HG03159 (cell line): ENCODE measurements around the gene JSRP1.

ENCODE experiments used
- ATAC-seq: cut with Tn5 transposase; IDR thresholded peaks from one replicate; pipeline ENCODE4 v1.9.1; 2021; ENCODE audit warnings: mild to moderate bottlenecking, moderate library complexity; ENCODE audit not compliant: unreplicated experiment

Gene JSRP1

GRCh38 chr19:2219726-2220125 lies 36.5 kb downstream of the JSRP1 start:
- ATAC-seq = no peak

GRCh38 chr19:2217591-2217990 lies 38.6 kb downstream of the JSRP1 start:
- ATAC-seq = no peak

GRCh38 chr19:2216361-2217225 lies 39.6 kb downstream of the JSRP1 start:
- ATAC-seq = no peak

- no peak for ATAC-seq
These were observed 40.9 kb downstream of the JSRP1 start for GRCh38 chr19:2215281-2215751.

- ATAC-seq = no peak
These were observed 42.0 kb downstream of the JSRP1 start for GRCh38 chr19:2214251-2214650.

GRCh38 chr19:2213799-2214198 lies 42.4 kb downstream of the JSRP1 start:
- ATAC-seq = no peak

GRCh38 chr19:2212861-2213711 lies 43.1 kb downstream of the JSRP1 start:
- no peak for ATAC-seq

- no peak for ATAC-seq
These were observed 45.1 kb downstream of the JSRP1 start for GRCh38 chr19:2210987-2211740.

- no peak for ATAC-seq
These were observed 46.0 kb downstream of the JSRP1 start for GRCh38 chr19:2210206-2210605.

- no peak for ATAC-seq
These were observed 46.8 kb downstream of the JSRP1 start for GRCh38 chr19:2209408-2209807.

GRCh38 chr19:2208975-2209374 lies 47.2 kb downstream of the JSRP1 start:
- ATAC-seq = no peak

GRCh38 chr19:2207991-2208860 lies 48.0 kb downstream of the JSRP1 start:
- ATAC-seq = no peak

- no peak for ATAC-seq
These were observed 49.2 kb downstream of the JSRP1 start for GRCh38 chr19:2207008-2207407.

- ATAC-seq = no peak
These were observed 53.9 kb downstream of the JSRP1 start for GRCh38 chr19:2202366-2202765.
